ENCODE results near the gene ITLN1.

- TF ChIP-seq POLR2A (IDR thresholded peaks at IDR 0.05) (no peak), CTCF (IDR thresholded peaks at IDR 0.05 in 8 of 11, conservative IDR thresholded peaks at IDR 0.05 in 3 of 11) (no peak)
These were observed 49.2 kb downstream of the ITLN1 start for GRCh38 chr1:160835751-160836150.
